Inflammatory macrophage treated with lipopolysaccharide for 4 hours (primary cell): Measurements from ENCODE around the gene AMIGO2.
"Not testable (repeated sequence)": the region's sequence is repeated elsewhere in the genome, so short reads cannot be mapped to it uniquely, and the experiment has no call there.

Experiments used
- DNase-seq: peaks from one replicate; pipeline ENCODE4 v3.0.0-alpha.2; 2020

AMIGO2 gene

DNA sequence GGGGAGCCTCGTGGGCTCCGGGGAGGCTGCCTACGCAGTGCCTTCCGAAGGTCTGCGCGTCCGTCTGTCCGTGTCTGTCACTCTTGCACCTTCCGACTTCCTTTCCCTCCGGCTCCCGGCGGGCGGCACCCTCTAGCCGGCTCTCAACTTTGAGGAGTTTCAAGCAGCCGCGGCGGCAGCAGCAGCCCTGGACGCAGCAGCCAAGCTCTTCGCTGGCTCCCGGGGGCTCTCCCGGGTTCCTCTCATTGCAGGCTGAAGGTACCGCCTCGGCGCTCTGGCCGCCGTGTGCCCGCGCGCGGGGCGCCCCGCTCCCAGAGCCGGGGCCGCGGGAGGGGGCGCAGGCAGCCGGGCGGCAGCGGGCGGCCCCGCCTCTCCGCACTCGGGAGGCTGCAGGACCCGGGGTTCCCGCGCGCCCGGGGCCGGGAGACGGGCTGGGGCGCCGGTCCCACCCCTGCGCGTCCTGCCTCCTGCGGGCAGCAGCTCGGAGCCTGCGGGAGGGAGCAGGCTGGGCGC lies at the start of gene AMIGO2, which contains the start of gene PCED1B:
Gene AMIGO2, minus strand, starts transcription at position 492 of the 513 bp plus-strand sequence. CDS start 957 bp downstream, outside the sequence.
Gene PCED1B, plus strand, starts transcription at position 154 of the 513 bp plus-strand sequence. CDS start 155,443 bp downstream, outside the sequence.
- peak; percentile 77 for DNase-seq

- peak; percentile 56 for DNase-seq
Observed at GRCh38 chr12:47126246-47126645, 46.5 kb upstream of the AMIGO2 start.

GRCh38 chr12:47124451-47124850 lies 44.7 kb upstream of the AMIGO2 start:
- DNase-seq, result peak; percentile 69

DNA sequence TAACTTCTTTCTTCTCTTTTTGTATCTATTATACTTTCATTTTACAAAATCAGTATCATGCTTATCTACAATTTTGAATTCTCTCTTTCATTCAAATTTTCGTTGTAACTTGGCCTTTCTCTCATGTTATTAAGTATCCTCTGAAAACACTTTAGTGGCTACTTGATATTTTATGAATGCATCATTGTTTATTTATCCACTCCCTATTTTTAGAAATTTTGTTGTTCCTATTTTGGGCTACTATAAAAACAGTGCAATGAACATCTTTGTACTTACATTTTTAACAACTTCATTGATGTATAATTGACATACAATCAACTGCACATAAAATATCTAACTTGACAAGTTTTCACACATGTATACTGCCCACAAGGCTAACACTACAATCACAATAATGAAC lies 44.0 kb upstream of the AMIGO2 start:
- no peak for DNase-seq

DNA sequence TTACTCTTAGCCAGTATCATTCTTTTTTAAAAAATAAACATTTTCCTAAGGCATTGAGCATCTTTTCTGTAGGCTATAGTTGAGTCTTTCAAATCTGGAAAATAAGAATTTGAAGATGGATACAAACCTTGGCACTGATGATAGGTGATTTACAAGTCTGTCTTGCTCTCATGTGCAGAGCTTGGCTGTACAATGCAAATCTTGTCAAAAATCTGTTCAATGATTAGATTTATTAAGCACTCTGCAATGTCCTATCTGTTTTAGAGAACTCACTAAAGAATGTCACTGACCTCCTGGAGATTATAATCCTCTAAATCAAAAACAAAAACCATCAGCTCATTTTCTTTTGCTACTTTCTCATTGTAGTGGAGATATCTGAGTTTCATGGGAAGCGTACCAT lies 42.8 kb upstream of the AMIGO2 start:
- DNase-seq, result no peak

DNA sequence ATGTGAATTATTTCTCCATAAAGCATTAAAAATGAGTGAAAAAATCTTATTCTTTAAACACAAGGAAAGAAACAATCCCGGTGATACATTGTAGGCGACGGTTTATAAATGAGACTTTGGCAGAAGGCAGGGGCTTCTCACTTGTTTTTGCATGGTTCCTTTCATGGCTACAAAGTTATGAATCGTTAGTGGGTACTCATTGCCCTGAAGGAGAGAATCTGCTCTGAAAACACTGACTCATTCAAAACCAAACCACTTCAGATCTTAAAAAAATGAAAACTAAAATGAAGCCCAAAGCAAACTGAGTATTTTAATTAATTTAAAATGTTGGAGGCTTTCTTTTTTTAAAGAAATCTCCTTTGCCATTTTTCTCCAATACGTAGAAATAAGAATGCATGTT lies 41.4 kb upstream of the AMIGO2 start:
- no peak for DNase-seq

- DNase-seq, result no peak
Observed at GRCh38 chr12:47120736-47121135, 41.0 kb upstream of the AMIGO2 start.

DNA sequence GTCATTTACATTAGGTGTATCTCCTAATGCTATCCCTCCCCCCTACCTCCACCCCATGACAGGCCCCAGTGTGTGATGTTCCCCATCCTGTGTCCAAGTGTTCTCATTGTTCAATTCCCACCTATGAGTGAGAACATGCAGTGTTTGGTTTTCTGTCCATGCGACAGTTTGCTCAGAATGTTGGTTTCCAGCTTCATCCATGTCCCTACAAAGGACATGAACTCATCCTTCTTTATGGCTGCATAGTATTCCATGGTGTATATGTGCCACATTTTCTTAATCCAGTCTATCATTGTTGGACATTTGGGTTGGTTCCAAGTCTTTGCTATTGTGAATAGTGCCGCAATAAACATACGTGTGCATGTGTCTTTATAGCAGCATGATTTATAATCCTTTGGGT lies 37.5 kb upstream of the AMIGO2 start:
- not testable (repeated sequence) for DNase-seq

GRCh38 chr12:47114481-47114892 lies 34.7 kb upstream of the AMIGO2 start:
- DNase-seq, result no peak

DNA sequence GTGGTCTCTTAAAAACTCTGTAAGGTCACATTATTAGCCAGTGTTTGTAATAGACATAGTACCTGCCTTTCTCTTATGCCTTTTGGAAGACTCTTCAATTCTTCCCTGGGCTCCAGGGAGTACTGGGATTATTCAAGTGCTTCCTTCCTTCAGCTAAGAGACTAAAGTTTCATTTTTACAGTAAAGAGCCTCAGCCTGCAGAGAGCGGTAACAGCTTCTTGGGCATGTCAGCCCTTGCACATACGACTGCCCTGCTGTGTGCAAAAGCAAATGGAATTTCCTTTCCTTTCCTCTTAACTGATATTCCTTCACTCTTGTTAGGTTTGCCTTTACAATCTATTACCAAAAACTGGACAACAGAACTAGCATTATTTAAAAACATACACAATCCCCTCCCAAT lies 32.9 kb upstream of the AMIGO2 start:
- DNase-seq, result no peak

DNA sequence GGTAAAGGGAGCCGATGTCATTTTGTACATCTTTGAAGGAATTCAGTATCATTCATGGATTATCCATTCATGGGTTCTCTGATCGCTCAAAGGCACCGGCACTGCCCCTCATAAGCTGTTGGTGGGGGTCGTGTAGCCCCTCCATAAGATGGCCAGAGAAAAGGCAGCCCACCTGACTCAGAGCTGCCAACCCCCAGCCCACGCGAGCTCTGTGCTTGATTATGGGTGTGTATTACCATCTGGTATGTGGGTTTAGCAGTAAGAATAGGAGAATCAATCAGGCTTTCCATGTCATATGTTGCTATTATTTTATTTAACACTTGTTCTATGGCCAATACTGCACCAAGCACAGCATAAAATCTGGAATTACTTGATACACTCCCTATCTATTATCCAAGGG lies 32.1 kb upstream of the AMIGO2 start:
- DNase-seq, result no peak

DNA sequence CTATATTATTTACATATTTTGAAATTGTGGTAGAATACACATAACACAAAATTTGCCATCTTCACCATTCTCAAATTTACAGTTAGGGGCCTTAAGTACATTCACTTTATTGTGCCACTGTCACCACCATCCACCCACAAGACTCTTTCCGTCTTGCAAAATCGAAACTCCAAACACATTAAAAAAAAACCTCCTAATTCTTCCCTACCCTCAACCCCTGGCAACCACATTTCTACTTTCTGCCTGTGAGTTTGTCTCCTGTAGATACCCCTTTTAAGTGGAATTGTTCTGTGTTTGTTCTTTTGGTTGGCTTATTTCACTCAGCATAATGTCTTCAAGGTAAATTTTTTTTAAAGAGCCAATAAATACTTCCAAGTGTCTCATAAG lies 31.6 kb upstream of the AMIGO2 start:
- DNase-seq, result no peak

- no peak for DNase-seq
Observed at GRCh38 chr12:47110718-47111391, 31.1 kb upstream of the AMIGO2 start.

DNA sequence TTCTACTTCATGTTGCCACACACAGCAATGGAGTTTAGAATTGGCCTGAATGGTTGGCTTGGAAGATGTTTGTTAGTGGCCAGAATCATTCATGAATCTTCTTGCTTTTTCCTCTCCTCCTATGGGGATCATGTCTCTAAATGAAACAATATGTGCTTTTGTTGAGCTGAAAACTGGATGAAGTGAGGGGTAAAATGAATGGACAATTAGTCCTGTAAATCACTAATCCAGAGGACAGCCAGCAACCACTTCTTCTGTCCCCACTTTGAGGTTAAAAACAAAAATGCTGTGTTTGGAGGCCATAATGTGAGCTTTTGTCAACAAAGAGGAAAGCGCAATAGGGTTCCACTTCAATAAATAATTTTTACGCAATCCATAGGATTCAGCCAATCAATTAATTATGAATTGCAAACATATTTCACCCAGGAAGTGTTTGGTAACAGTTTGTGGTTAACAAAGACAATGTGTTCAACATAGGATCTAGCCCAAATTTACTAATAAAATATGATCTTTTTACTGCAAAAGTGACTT lies 30.3 kb upstream of the AMIGO2 start:
- DNase-seq, result no peak

- no peak for DNase-seq
Observed at GRCh38 chr12:47107926-47108325, 28.2 kb upstream of the AMIGO2 start.

- DNase-seq, result no peak
Observed at GRCh38 chr12:47107446-47107845, 27.7 kb upstream of the AMIGO2 start.

GRCh38 chr12:47105914-47106674 lies 26.3 kb upstream of the AMIGO2 start:
- DNase-seq, result no peak

- no peak for DNase-seq
Observed at GRCh38 chr12:47102845-47103651, 23.3 kb upstream of the AMIGO2 start.

DNA sequence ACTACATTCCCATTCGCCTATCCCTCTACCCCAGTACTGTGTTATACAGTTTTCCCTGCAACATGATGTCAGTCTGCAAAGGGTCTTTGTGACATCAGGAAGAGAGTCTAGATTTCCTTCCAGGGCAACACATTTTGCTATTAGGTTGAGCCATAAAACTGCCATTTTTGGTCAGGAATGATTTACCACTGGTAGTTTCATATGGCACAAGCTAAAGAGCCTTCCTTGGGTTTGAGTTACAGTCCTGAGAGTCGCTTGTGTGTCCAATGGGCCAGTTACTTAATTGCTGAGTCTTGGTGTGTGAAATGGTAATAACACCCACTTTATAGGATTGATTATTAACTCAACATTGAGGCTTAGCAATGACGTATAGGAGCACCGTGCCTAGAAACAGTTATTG lies 22.6 kb upstream of the AMIGO2 start:
- DNase-seq, result no peak

DNA sequence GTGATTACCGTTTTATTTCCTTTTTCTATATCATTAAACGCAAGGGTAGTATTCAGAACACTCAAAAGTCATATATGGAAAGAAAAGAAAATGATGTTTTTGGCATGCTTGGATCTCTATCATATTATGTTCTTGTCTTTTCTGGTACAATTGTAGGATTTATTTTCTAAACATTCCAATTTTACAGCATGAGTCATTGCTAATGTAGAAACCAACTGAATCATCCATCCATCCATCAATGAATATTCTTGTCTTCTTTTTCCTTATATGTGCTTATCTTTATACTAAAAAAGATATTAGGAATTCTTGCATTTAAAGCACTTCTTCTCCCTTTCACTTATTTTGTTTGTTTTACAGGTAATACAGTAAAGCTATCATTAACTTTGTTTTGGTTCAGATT lies 20.4 kb upstream of the AMIGO2 start:
- DNase-seq, result no peak

GRCh38 chr12:47099610-47100009 lies 19.9 kb upstream of the AMIGO2 start:
- no peak for DNase-seq

- no peak for DNase-seq
Observed at GRCh38 chr12:47098099-47098498, 18.3 kb upstream of the AMIGO2 start.

GRCh38 chr12:47097276-47097896 lies 17.6 kb upstream of the AMIGO2 start:
- no peak for DNase-seq
